Stimulated activated naive B cell treated with anti-CD40 and anti-IgM and Interleukin-4, amounts not matched to agents 10 μg/mL and 1 μg/mL and 100 μg/mL, for 72 hours (primary cell): ENCODE results near the gene NPAT.

ENCODE experiments used
- ATAC-seq, 2 donors: fragments of 150-1000 bp; cut with Tn5 transposase; replicated peaks; 2 replicates each; pipeline ENCODE4 v1.10.0; 2021; ENCODE audit warnings: moderate library complexity in 1 of 2
- DNase-seq: peaks from one replicate; pipeline ENCODE4 v3.0.0; 2021
- H3K27ac Mint-ChIP-seq: one replicate; pipeline ENCODE4 v1.8.0; 2022; ENCODE audit warnings: mild to moderate bottlenecking, mixed read lengths
- H3K27me3 Mint-ChIP-seq, 2 donors: one replicate each; pipeline ENCODE4 v1.8.0; 2022; ENCODE audit warnings: mixed read lengths in 2 of 2
- H3K36me3 Mint-ChIP-seq, 2 donors: one replicate each; pipeline ENCODE4 v1.8.0; 2022; ENCODE audit warnings: mixed read lengths in 2 of 2, mild to moderate bottlenecking in 1 of 2
- H3K4me1 Mint-ChIP-seq, 2 donors: one replicate each; pipeline ENCODE4 v1.8.0; 2022; ENCODE audit warnings: mixed read lengths in 2 of 2, mild to moderate bottlenecking in 1 of 2
- H3K4me3 Mint-ChIP-seq, 2 donors: one replicate each; pipeline ENCODE4 v1.8.0; 2022; ENCODE audit warnings: mild to moderate bottlenecking in 2 of 2, mixed read lengths in 2 of 2, moderate library complexity in 1 of 2
- H3K9me3 Mint-ChIP-seq, 2 donors: one replicate each; pipeline ENCODE4 v1.8.0; 2022; ENCODE audit warnings: mixed read lengths in 2 of 2, mild to moderate bottlenecking in 1 of 2

The NPAT gene

DNA sequence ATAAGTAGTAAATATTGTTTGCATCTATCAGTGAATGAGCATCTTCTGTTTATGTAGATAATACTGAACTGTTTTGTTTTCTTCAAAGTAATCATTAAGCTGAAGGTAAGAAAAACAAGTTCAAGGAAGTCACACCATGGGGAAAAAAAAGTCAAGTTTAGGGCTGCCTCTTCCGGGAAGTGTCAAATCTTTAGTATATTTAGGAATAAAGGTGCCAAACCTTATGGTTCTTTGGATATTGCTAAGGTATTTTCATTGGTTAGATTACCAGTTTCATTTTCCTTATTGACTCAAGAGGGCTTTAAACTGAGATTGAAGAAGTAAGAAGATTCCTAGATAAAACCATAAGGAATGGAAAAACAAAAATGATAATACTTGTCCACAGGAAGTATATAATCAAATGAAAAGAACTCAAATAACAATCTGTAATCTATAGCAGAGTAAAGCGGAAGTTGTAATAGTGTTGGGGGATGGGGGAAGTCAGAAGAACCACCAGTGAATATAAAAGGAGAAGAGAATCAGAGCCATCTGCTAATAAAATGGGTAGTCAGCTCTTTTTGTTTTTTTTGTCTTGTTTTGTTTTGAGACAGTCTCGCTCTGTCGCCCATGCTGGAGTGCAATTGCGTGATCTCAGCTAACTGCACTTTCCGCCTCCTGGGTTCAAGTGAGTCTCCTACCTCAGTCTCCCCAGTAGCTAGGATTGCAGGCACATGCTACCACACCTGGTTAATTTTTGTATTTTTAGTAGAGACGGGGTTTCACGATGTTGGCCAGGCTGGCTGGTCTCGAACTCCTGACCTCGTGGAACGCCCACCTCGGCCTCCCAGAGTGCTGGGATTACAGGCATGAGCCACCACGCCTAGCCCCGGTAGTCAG lies 2.7 kb upstream of the NPAT start:
- Mint-ChIP-seq H3K4me1 (peaks cover 23 to 27% of the 10 kb centered on the region in 2 donors), H3K9me3 (no peaks in the 10 kb centered on the region), H3K27me3 (no peaks in the 10 kb centered on the region), H3K36me3 (peaks cover 14 to 19% of the 10 kb centered on the region in 2 donors), H3K27ac (no peak overlapping the region), H3K4me3 (no peak overlapping the region)
- DNase-seq, result peak; percentile 63
- ATAC-seq, result peak; percentile 9 to 33

DNA sequence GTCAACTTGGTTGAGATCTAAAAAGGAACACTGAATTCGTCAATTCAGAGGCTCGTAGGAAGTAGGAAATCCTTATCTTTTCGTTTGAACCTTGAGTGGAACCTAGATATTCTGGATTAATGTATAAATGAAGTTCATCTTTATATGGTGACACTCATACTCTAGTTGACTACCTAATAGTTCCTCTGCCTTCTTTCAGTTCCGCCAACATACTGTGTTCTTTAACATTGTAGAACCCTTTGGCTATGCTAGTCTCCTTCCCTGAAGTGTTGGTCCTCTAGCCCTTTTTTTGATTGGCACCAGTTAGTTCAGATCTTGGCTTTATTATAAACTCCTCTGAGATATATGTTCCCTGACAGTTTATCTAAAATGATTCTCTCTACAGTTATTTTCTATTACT lies 1.9 kb upstream of the NPAT start:
- no peaks in the 10 kb centered on the region for H3K9me3 Mint-ChIP-seq
- H3K27ac Mint-ChIP-seq, result no peak overlapping the region
- no peaks in the 10 kb centered on the region for H3K27me3 Mint-ChIP-seq
- H3K4me3 Mint-ChIP-seq, result no peak overlapping the region
- no peak for DNase-seq
- no peak for ATAC-seq
- H3K4me1 Mint-ChIP-seq, result peaks cover 29 to 35% of the 10 kb centered on the region in 2 donors
- peaks cover 14 to 21% of the 10 kb centered on the region in 2 donors for H3K36me3 Mint-ChIP-seq

GRCh38 chr11:108223348-108224149 lies 1.1 kb upstream of the NPAT start:
- ATAC-seq (no peak), DNase-seq (peak; percentile 13)
- H3K9me3 Mint-ChIP-seq, result no peaks in the 10 kb centered on the region
- H3K27me3 Mint-ChIP-seq, result no peaks in the 10 kb centered on the region
- H3K36me3 Mint-ChIP-seq, result peaks cover 18 to 25% of the 10 kb centered on the region in 2 donors
- no peak overlapping the region for H3K27ac Mint-ChIP-seq
- no peak overlapping the region for H3K4me3 Mint-ChIP-seq
- H3K4me1 Mint-ChIP-seq, result peaks cover 33 to 40% of the 10 kb centered on the region in 2 donors

DNA sequence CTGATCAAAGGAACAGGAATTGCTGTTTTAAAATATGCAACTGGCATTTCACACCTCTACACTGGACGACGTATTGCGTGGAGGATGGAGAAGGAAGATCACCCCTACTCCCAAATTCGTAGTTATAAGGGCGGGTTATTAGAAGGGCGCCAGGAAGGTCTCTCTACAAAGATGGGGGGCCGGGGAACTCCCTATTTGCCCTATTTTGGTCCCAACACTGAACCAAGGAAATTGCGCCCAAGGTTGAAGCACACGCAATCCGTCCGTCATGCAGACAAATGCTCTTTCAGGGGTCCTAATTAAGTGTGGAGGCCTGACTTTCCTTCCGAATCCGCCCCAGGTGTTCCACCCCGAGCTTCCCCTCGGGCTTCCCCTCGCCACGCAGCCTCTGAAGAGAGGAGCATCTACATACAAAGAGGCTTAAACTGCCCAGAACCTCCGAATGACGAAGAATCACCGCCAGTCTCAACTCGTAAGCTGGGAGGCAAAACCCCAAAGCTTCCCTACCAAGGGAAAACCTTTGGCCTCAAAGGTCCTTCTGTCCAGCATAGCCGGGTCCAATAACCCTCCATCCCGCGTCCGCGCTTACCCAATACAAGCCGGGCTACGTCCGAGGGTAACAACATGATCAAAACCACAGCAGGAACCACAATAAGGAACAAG lies 396 bp downstream of the NPAT start:
- no peak for DNase-seq
- H3K4me1 Mint-ChIP-seq, result peaks cover 36 to 44% of the 10 kb centered on the region in 2 donors
- H3K4me3 Mint-ChIP-seq, result no peak overlapping the region
- peak; percentile 7 to 18 for ATAC-seq
- H3K9me3 Mint-ChIP-seq, result no peaks in the 10 kb centered on the region
- H3K27me3 Mint-ChIP-seq, result no peaks in the 10 kb centered on the region
- H3K27ac Mint-ChIP-seq, result no peak overlapping the region
- H3K36me3 Mint-ChIP-seq, result peaks cover 18 to 26% of the 10 kb centered on the region in 2 donors

- Mint-ChIP-seq H3K9me3 (no peaks in the 10 kb centered on the region), H3K4me1 (peaks cover 34 to 42% of the 10 kb centered on the region in 2 donors), H3K4me3 (no peak overlapping the region), H3K27me3 (no peaks in the 10 kb centered on the region), H3K27ac (no peak overlapping the region), H3K36me3 (peaks cover 22 to 24% of the 10 kb centered on the region in 2 donors)
- DNase-seq (no peak), ATAC-seq (no peak)
Observed at GRCh38 chr11:108221371-108221770, 1.1 kb downstream of the NPAT start.

- Mint-ChIP-seq H3K9me3 (no peaks in the 10 kb centered on the region), H3K27ac (no peak overlapping the region), H3K4me1 (peaks cover 30 to 43% of the 10 kb centered on the region in 2 donors), H3K36me3 (peaks cover 18 to 24% of the 10 kb centered on the region in 2 donors), H3K27me3 (no peaks in the 10 kb centered on the region), H3K4me3 (no peak overlapping the region)
- DNase-seq (no peak), ATAC-seq (no peak)
Observed at GRCh38 chr11:108220721-108221336, 1.6 kb downstream of the NPAT start.

- DNase-seq (no peak), ATAC-seq (no peak)
- peaks cover 18 to 29% of the 10 kb centered on the region in 2 donors for H3K36me3 Mint-ChIP-seq
- peaks cover 28 to 53% of the 10 kb centered on the region in 2 donors for H3K4me1 Mint-ChIP-seq
- H3K9me3 Mint-ChIP-seq, result no peaks in the 10 kb centered on the region
- peak overlapping the region; percentile 60 for H3K27ac Mint-ChIP-seq
- H3K27me3 Mint-ChIP-seq, result no peaks in the 10 kb centered on the region
- peak overlapping the region in 1 of 2 donors; percentile 37 for H3K4me3 Mint-ChIP-seq
Observed at GRCh38 chr11:108218912-108219783, 3.3 kb downstream of the NPAT start.

DNA sequence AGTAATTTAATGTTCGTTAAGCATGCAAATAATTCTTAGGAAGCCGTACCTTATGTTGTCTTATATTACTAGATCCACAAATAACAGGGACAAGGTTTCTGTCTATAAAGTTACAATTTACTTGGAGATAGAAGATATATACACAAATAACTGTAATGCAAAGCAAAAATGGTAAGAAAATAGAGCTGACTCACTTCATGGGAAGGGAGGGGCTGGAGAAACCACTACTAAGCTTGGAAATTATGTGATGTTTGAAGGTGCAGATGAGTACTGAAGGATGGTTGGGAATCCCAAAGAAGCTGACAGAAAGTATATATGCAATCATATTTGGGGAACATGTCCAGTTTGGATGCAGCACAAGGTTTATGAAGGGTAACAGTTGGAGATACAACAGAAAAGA lies 4.0 kb downstream of the NPAT start:
- Mint-ChIP-seq H3K36me3 (peaks cover 18 to 36% of the 10 kb centered on the region in 2 donors), H3K4me3 (no peak overlapping the region)

GRCh38 chr11:108216988-108217387 lies 5.5 kb downstream of the NPAT start:
- ATAC-seq (no peak), DNase-seq (no peak)
- no peaks in the 10 kb centered on the region for H3K27me3 Mint-ChIP-seq
- H3K4me1 Mint-ChIP-seq, result peaks cover 29 to 63% of the 10 kb centered on the region in 2 donors
- H3K36me3 Mint-ChIP-seq, result peaks cover 23 to 40% of the 10 kb centered on the region in 2 donors
- H3K4me3 Mint-ChIP-seq, result no peak overlapping the region
- no peaks in the 10 kb centered on the region for H3K9me3 Mint-ChIP-seq
- no peak overlapping the region for H3K27ac Mint-ChIP-seq

More for the DNA sequence above, 4.0 kb downstream of the NPAT start:
- Mint-ChIP-seq H3K27ac (no peak overlapping the region), H3K4me1 (peaks cover 29 to 58% of the 10 kb centered on the region in 2 donors), H3K9me3 (no peaks in the 10 kb centered on the region), H3K27me3 (no peaks in the 10 kb centered on the region)
- no peak for DNase-seq
- ATAC-seq, result no peak

GRCh38 chr11:108213784-108214183 lies 8.7 kb downstream of the NPAT start:
- no peaks in the 10 kb centered on the region for H3K27me3 Mint-ChIP-seq
- no peak for ATAC-seq
- H3K4me3 Mint-ChIP-seq, result no peak overlapping the region
- peaks cover 18 to 66% of the 10 kb centered on the region in 2 donors for H3K4me1 Mint-ChIP-seq
- no peak for DNase-seq
- H3K9me3 Mint-ChIP-seq, result peaks cover 2 to 8% of the 10 kb centered on the region in 2 donors
- H3K36me3 Mint-ChIP-seq, result peaks cover 31 to 53% of the 10 kb centered on the region in 2 donors
- no peak overlapping the region for H3K27ac Mint-ChIP-seq

GRCh38 chr11:108210441-108210840 lies 12.0 kb downstream of the NPAT start:
- ATAC-seq (no peak), DNase-seq (no peak)
- H3K27me3 Mint-ChIP-seq, result no peaks in the 10 kb centered on the region
- H3K27ac Mint-ChIP-seq, result peak overlapping the region; percentile 47
- peaks cover 10 to 12% of the 10 kb centered on the region in 2 donors for H3K9me3 Mint-ChIP-seq
- no peak overlapping the region for H3K4me3 Mint-ChIP-seq
- H3K36me3 Mint-ChIP-seq, result peaks cover 51 to 78% of the 10 kb centered on the region in 2 donors
- H3K4me1 Mint-ChIP-seq, result peaks cover 14 to 47% of the 10 kb centered on the region in 2 donors

DNA sequence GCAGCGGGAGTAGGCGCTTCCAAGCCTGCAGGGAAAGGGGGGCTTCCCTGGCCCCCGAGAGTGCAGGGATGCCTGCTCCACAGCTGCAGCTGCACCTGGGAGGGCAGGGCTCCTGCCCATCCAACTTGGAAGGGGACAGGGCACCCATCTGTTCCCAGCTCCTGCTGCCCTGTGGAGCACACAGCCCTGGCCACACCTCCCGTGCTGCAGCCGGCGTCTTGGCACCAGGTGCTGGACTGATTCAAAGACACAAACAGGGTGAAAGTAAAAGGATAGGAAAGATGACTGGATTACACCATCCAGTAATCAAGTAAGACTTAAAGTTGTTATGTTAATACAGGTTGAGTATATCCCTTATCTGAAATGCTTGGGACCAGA lies 14.8 kb downstream of the NPAT start:
- Mint-ChIP-seq H3K9me3 (peaks cover 23 to 32% of the 10 kb centered on the region in 2 donors), H3K4me3 (no peak overlapping the region), H3K4me1 (peaks cover 19 to 50% of the 10 kb centered on the region in 2 donors), H3K27me3 (no peaks in the 10 kb centered on the region), H3K36me3 (peaks cover 75 to 94% of the 10 kb centered on the region in 2 donors), H3K27ac (no peak overlapping the region)
- no peak for ATAC-seq
- DNase-seq, result no peak
